OCI-M1 (cell line): ENCODE measurements around the gene SERPINA6.
"Not testable (repeated sequence)": the region's sequence is repeated elsewhere in the genome, so short reads cannot be mapped to it uniquely, and the experiment has no call there.

Source experiments
- DNase-seq: peaks from one replicate; lab custom pipeline; 2025; lab: John Stamatoyannopoulos, UW

SERPINA6 gene

GRCh38 chr14:94328196-94328595 is 5.1 kb upstream of the SERPINA6 start:
- no peak for DNase-seq

- no peak for DNase-seq
Observed at GRCh38 chr14:94321421-94322271, 1.5 kb downstream of the SERPINA6 start.

- no peak for DNase-seq
Observed at GRCh38 chr14:94320243-94320642, 2.9 kb downstream of the SERPINA6 start.

GRCh38 chr14:94317259-94317658 is 5.9 kb downstream of the SERPINA6 start:
- no peak for DNase-seq

DNA sequence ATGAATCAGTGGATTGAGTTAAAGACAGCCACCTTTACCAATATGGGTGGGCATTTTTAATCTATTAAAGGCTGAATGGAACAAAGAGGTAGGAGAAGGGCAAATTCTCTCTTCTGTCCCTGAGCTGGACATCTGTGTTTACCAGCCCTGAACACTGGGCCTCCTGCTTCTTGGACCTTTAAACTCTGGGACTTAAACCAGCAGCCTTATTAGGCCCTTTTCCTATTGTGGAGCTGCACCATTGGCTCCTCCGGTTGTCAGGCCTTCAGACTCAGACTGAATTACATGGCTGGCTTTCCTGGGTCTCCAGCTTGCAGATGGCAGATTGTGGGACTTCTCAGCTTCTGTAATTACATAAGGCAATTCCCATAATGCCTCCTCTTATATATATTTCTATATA is 6.4 kb downstream of the SERPINA6 start:
- no peak for DNase-seq

- no peak for DNase-seq
Observed at GRCh38 chr14:94314890-94315289, 8.2 kb downstream of the SERPINA6 start.

GRCh38 chr14:94313991-94314655 is 9.0 kb downstream of the SERPINA6 start:
- no peak for DNase-seq

DNA sequence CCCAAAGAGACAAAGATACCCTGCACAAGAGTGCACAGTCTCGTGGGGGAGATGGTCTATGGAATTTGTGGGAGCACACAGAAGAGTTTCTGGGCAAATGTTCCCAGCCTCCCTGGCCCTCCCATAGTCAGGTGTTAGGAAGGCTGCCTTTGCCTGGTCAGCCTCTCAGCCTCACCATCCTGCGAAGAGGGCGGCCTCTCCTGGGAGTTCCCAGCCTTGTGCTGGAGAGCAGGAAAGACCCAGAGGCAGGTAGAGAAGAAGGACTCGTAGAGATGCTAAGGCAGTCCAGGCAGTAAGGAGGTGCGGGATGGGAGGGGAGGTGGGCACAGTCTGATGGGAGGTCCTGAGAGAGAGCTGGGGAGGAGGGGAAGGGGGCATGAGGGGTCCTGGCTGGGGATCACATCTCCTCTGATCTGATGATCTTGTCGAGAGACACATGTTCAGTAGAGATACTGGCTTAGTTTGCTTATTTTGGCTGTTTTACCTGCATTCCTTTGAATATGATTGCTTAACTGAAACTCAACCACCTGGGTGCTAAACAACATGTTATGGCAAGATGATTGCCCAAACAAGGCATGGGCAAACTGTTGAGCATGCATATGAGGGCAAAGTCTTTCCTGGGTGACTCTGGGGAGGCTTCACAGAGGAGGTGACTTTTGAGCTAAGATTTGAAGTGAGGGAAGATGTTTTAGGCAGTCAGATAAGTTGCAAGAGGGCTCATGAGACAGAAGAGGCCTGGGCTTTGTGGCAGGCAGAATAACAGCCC is 10.5 kb downstream of the SERPINA6 start:
- DNase-seq: no peak

DNA sequence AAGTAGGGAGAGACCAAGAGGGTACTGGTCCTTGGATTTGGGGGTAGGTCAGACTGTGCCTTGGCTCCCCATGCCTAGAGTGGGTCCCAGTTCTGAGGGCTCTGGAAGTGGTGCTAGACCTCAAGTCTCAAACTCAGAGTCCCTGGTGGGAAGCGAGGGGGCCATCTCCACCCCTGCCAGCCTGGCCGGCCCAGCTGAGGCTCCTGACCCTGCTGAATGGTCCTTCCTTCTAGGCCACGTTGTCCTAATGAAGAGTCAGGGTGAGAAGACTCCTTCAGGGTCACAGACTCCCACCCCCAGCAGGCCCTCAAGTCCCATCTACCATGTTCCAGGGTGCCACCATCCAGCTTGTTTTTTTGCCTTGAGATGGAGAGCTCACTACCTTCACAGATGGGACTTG is 12.9 kb downstream of the SERPINA6 start:
- DNase-seq: no peak

DNA sequence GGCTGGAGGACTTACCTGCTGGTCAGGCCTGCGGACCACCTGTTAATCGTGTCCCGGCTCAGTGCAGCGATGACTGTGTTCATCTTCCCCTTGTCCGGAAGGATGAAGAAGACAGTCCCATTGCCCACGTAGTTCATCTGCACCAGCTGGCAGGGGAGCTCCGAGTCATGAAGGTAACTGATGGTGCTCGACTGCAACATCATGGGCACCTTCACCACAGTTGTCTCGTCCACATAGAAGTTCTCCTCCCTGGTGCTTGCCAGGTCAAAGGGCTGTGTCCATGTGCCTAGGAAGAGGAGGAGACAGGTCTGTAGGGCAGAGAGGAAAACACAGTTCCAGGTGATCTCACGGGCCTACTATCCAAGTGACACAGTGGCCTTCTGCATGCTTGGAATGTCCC is 13.4 kb downstream of the SERPINA6 start:
- no peak for DNase-seq

- peak; percentile 2 for DNase-seq
Observed at GRCh38 chr14:94307410-94307992, 15.6 kb downstream of the SERPINA6 start.

DNA sequence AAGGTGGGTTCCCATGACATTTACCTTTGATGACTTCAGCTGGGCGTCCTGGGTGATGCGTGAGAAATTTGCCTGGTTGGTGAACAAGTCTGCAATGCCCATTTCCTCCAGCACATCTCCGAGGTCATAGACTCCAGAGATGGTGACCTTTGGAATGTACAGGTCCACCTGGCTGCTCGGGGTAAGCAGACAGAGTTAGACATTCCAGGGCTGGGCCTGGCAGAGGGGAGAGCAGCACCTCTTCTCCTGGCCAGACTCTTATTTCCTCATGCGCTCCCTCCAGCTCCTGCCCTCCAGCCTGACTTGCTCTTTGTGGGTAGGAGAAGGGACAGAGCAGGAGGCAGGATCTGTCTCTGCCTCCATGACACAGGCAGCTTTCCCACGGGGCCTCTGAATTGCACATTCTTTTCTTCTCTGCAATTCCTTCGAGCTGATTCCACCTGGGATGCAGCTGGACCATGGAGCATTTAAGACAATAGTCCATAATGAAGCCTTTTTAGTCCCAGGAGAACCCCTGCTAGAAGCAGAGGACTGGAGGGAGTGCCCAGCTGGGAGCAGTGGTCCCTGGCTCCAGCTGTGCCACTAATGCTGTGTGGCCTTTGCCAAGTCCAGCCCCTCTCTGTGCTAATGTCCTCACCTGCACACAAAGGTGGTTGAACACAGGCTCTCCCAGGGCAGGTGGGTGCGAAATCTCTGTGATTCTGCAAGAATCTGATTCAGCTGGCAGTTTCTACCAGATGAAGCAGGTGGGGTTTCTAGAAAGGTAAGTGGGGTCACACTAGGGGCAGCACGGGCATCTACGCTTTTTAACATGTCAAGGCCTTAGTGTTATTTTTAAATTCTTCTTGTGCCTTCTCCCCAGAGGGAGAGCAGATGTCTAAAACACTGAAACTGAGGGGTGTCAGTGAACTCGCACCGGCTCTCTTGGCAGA is 16.8 kb downstream of the SERPINA6 start:
- no peak for DNase-seq

GRCh38 chr14:94305620-94306019 is 17.5 kb downstream of the SERPINA6 start:
- DNase-seq: no peak

DNA sequence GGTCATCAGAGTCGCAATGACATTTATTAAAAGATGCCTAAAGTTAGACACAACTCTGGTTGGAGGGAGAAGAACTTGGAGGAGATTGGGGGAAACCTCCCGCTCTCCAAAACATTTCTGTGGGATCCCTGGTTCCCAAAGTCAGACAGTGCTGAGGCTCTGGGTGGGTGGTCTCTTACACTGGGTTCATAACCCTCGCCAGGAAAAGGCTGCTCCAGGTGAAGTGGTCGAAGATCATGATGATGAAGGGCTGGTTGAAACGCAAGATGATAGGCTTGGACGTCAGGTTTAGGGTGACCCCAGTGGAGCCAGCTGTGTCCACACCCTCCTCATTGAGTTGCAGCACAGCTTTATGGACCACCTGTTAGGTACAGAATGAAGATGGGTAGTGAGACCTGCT is 18.9 kb downstream of the SERPINA6 start:
- no peak for DNase-seq

GRCh38 chr14:94303111-94303510 is 20.0 kb downstream of the SERPINA6 start:
- DNase-seq: no peak

- DNase-seq: no peak
Observed at GRCh38 chr14:94298130-94298529, 25.0 kb downstream of the SERPINA6 start.

DNA sequence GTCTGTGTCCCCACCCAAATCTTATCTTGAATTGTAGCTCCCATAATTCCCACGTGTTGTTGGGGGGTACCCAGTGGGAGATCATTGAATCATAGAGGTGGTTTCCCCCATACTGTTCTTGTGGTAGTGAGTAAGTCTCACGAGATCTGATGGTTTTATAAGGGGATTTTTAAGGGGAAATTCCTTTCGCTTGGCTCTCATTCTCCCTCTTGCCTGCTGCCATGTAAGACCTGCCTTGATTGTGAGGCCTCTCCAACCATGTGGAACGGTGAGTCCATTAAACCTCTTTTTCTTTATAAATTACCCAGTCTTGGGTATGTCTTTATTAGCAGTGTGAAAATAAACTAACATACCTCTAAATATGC is 27.0 kb downstream of the SERPINA6 start:
- DNase-seq: not testable (repeated sequence)

GRCh38 chr14:94295360-94296180 is 27.6 kb downstream of the SERPINA6 start:
- DNase-seq: no peak

GRCh38 chr14:94293578-94293924 is 29.6 kb downstream of the SERPINA6 start:
- no peak for DNase-seq

- no peak for DNase-seq
Observed at GRCh38 chr14:94292872-94293577, 30.1 kb downstream of the SERPINA6 start, which contains the start of gene SERPINA10. SERPINA10 (minus strand) TSS chr14:94293268; CDS start chr14:94290593, 2,675 bp downstream.
